ENCODE results near the gene SYDE2.

The SYDE2 gene

GRCh38 chr1:85153149-85153891 is 47.5 kb downstream of the SYDE2 start:
- Histone ChIP-seq H3K9me3 (ENCODE audit: insufficient read depth, low read length) (no peaks in the 10 kb centered on the region), H3K9ac (ENCODE audit: low read length) (no peak overlapping the region), H3K36me3 (replicated peaks; ENCODE audit: low read depth, low read length) (no peaks in the 10 kb centered on the region), H3K27ac (ENCODE audit: low read length) (no peak overlapping the region), H4K20me1 (ENCODE audit: insufficient read depth, low read length) (no peaks in the 10 kb centered on the region), H3K27me3 (ENCODE audit: low read depth, low read length) (no peaks in the 10 kb centered on the region), H3K79me2 (ENCODE audit: low read length) (no peaks in the 10 kb centered on the region), H3K4me2 (ENCODE audit: low read length) (no peak overlapping the region), H3K4me1 (ENCODE audit: low read length) (peaks cover 21% of the 10 kb centered on the region), H3K4me3 (ENCODE audit: low read length) (no peak overlapping the region), H2AFZ (ENCODE audit: low read depth, low read length) (no peak overlapping the region)
- TF ChIP-seq EZH2phosphoT487 (IDR thresholded peaks at IDR 0.05; ENCODE audit: low read depth) (no peak), CTCF (IDR thresholded peaks at IDR 0.05; ENCODE audit: low read depth, low read length) (no peak)

GRCh38 chr1:85151446-85151845 is 49.4 kb downstream of the SYDE2 start:
- no peak overlapping the region for H3K4me3 ChIP-seq (ENCODE audit: low read length)
- no peak for TF ChIP-seq CTCF (IDR thresholded peaks at IDR 0.05; ENCODE audit: low read depth, low read length)
- no peak for TF ChIP-seq EZH2phosphoT487 (IDR thresholded peaks at IDR 0.05; ENCODE audit: low read depth)

GRCh38 chr1:85149805-85150204 is 51.0 kb downstream of the SYDE2 start:
- TF ChIP-seq EZH2phosphoT487 (IDR thresholded peaks at IDR 0.05; ENCODE audit: low read depth) (no peak), CTCF (IDR thresholded peaks at IDR 0.05; ENCODE audit: low read depth, low read length) (no peak)
- peaks cover 35% of the 10 kb centered on the region for H3K4me1 ChIP-seq (ENCODE audit: low read length)
- H3K4me2 ChIP-seq (ENCODE audit: low read length), result peak overlapping the region; percentile 63; the same call in 1 of the 2 replicates
- H3K9ac ChIP-seq (ENCODE audit: low read length), result peak overlapping the region; percentile 51; the same call in 1 of the 2 replicates
- no peak overlapping the region for H2AFZ ChIP-seq (ENCODE audit: low read depth, low read length)
- peak overlapping the region; percentile 91 for H3K27ac ChIP-seq (ENCODE audit: low read length)
- H3K4me3 ChIP-seq (ENCODE audit: low read length), result no peak overlapping the region
- H3K79me2 ChIP-seq (ENCODE audit: low read length), result no peaks in the 10 kb centered on the region
- H3K9me3 ChIP-seq (ENCODE audit: insufficient read depth, low read length), result no peaks in the 10 kb centered on the region
- no peaks in the 10 kb centered on the region for H3K36me3 ChIP-seq (replicated peaks; ENCODE audit: low read depth, low read length)
- no peaks in the 10 kb centered on the region for H3K27me3 ChIP-seq (ENCODE audit: low read depth, low read length)
- no peaks in the 10 kb centered on the region for H4K20me1 ChIP-seq (ENCODE audit: insufficient read depth, low read length)

More at GRCh38 chr1:85151446-85151845, 49.4 kb downstream of the SYDE2 start:
- no peaks in the 10 kb centered on the region for H3K79me2 ChIP-seq (ENCODE audit: low read length)
- no peaks in the 10 kb centered on the region for H3K27me3 ChIP-seq (ENCODE audit: low read depth, low read length)
- no peaks in the 10 kb centered on the region for H3K36me3 ChIP-seq (replicated peaks; ENCODE audit: low read depth, low read length)
- no peaks in the 10 kb centered on the region for H3K9me3 ChIP-seq (ENCODE audit: insufficient read depth, low read length)
- no peak overlapping the region for H2AFZ ChIP-seq (ENCODE audit: low read depth, low read length)
- H3K4me1 ChIP-seq (ENCODE audit: low read length), result peaks cover 35% of the 10 kb centered on the region
- H4K20me1 ChIP-seq (ENCODE audit: insufficient read depth, low read length), result no peaks in the 10 kb centered on the region
- no peak overlapping the region for H3K9ac ChIP-seq (ENCODE audit: low read length)
- H3K4me2 ChIP-seq (ENCODE audit: low read length), result no peak overlapping the region
- no peak overlapping the region for H3K27ac ChIP-seq (ENCODE audit: low read length)

GRCh38 chr1:85148524-85149250 is 52.1 kb downstream of the SYDE2 start:
- peak overlapping the region; percentile 51 for H3K9ac ChIP-seq (ENCODE audit: low read length)
- TF ChIP-seq EZH2phosphoT487 (IDR thresholded peaks at IDR 0.05; ENCODE audit: low read depth), result no peak
- TF ChIP-seq CTCF (IDR thresholded peaks at IDR 0.05; ENCODE audit: low read depth, low read length), result no peak
- peak overlapping the region; percentile 25; the same call in 1 of the 2 replicates for H2AFZ ChIP-seq (ENCODE audit: low read depth, low read length)

More at GRCh38 chr1:85148524-85149250, 52.1 kb downstream of the SYDE2 start:
- peaks cover 35% of the 10 kb centered on the region for H3K4me1 ChIP-seq (ENCODE audit: low read length)
- H3K27ac ChIP-seq (ENCODE audit: low read length), result peak overlapping the region; percentile 91
- H3K79me2 ChIP-seq (ENCODE audit: low read length), result no peaks in the 10 kb centered on the region
- H3K9me3 ChIP-seq (ENCODE audit: insufficient read depth, low read length), result no peaks in the 10 kb centered on the region
- no peaks in the 10 kb centered on the region for H3K36me3 ChIP-seq (replicated peaks; ENCODE audit: low read depth, low read length)
- H3K4me3 ChIP-seq (ENCODE audit: low read length), result no peak overlapping the region
- no peaks in the 10 kb centered on the region for H4K20me1 ChIP-seq (ENCODE audit: insufficient read depth, low read length)
- peak overlapping the region; percentile 63 for H3K4me2 ChIP-seq (ENCODE audit: low read length)
- no peaks in the 10 kb centered on the region for H3K27me3 ChIP-seq (ENCODE audit: low read depth, low read length)
